ENCODE measurements around the gene PKM. TPM values are rescaled to one million over a fixed set of nuclear protein-coding genes. Genes with fewer than 3 reads are reported as not detected.

The PKM gene
- total RNA-seq, 1 experiment from 2014 or later: 1,026 TPM

GRCh38 chr15:72170691-72171090 lies 60.3 kb downstream of the PKM start:
- Histone ChIP-seq H2BK12ac (ENCODE audit: insufficient read length, low read depth, low read length) (no peak overlapping the region), H3K23me2 (ENCODE audit: insufficient read length, low read depth, low read length, poor library complexity, severe bottlenecking) (peaks cover 4% of the 10 kb centered on the region), H2AFZ (ENCODE audit: low read length) (no peak overlapping the region), H4K5ac (ENCODE audit: insufficient read length, low read depth, low read length) (no peak overlapping the region), H2BK20ac (ENCODE audit: low read depth, low read length, poor library complexity, severe bottlenecking) (no peak overlapping the region), H3K4me1 (ENCODE audit: insufficient read depth, low read length) (no peaks in the 10 kb centered on the region; the same call in 1 of the 2 replicates), H3K4me2 (ENCODE audit: insufficient read depth, insufficient read length, low read length) (no peak overlapping the region), H3T11ph (ENCODE audit: low read length) (no peak overlapping the region), H3K56ac (ENCODE audit: insufficient read length, low read depth, low read length) (no peak overlapping the region), H3K14ac (ENCODE audit: insufficient read depth, low read length) (no peak overlapping the region), H3K23ac (ENCODE audit: insufficient read length, low read depth, low read length) (no peak overlapping the region), H3K18ac (ENCODE audit: insufficient read length, low read depth, low read length) (no peak overlapping the region), H3K4ac (ENCODE audit: low read depth, low read length) (no peak overlapping the region), H4K20me1 (ENCODE audit: control insufficient read depth, insufficient read depth, insufficient read length) (no peaks in the 10 kb centered on the region), H2BK5ac (ENCODE audit: insufficient read length, low read length) (no peak overlapping the region), H2BK15ac (ENCODE audit: low read depth, low read length) (no peak overlapping the region), H2BK120ac (ENCODE audit: low read depth, low read length, poor library complexity, severe bottlenecking) (no peak overlapping the region), H3K27me3 (ENCODE audit: insufficient read depth, low read length) (no peaks in the 10 kb centered on the region), H4K8ac (replicated peaks; ENCODE audit: insufficient read length, low read depth, low read length) (no peak overlapping the region), H2AK5ac (ENCODE audit: insufficient read length, low read length) (no peak overlapping the region), H3K9ac (ENCODE audit: extremely low read depth, insufficient read length, low read length) (no peak overlapping the region), H3K27ac (ENCODE audit: insufficient read length, low read depth, low read length) (no peak overlapping the region), H4K91ac (ENCODE audit: insufficient read length, low read depth, low read length) (no peak overlapping the region), H3K9me3 (ENCODE audit: control insufficient read depth, low read depth, low read length) (no peaks in the 10 kb centered on the region), H3K79me1 (ENCODE audit: insufficient read depth, low read depth, low read length, poor library complexity, severe bottlenecking) (no peaks in the 10 kb centered on the region), H3K79me2 (ENCODE audit: insufficient read depth, low read length) (no peaks in the 10 kb centered on the region)
- peaks cover 10 to 17% of the 10 kb centered on the region in 2 experiments for H3K4me1 Mint-ChIP-seq
- no peak overlapping the region for H3K4me3 Mint-ChIP-seq
- WGBS (ENCODE audit: extremely low coverage, insufficient read length, low lambda C conversion rate): no CpG with 5 or more reads among the region's 7 CpGs
- TF ChIP-seq, protein P1, sequence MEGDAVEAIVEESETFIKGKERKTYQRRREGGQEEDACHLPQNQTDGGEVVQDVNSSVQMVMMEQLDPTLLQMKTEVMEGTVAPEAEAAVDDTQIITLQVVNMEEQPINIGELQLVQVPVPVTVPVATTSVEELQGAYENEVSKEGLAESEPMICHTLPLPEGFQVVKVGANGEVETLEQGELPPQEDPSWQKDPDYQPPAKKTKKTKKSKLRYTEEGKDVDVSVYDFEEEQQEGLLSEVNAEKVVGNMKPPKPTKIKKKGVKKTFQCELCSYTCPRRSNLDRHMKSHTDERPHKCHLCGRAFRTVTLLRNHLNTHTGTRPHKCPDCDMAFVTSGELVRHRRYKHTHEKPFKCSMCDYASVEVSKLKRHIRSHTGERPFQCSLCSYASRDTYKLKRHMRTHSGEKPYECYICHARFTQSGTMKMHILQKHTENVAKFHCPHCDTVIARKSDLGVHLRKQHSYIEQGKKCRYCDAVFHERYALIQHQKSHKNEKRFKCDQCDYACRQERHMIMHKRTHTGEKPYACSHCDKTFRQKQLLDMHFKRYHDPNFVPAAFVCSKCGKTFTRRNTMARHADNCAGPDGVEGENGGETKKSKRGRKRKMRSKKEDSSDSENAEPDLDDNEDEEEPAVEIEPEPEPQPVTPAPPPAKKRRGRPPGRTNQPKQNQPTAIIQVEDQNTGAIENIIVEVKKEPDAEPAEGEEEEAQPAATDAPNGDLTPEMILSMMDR (conservative IDR thresholded peaks at IDR 0.05): no peak
- H3K9me3 Mint-ChIP-seq: no peaks in the 10 kb centered on the region
- peaks cover 2% of the 10 kb centered on the region; the same call in 1 of the 2 replicates for H3K27me3 Mint-ChIP-seq (ENCODE audit: low read depth)
- H3K36me3 Mint-ChIP-seq (ENCODE audit: insufficient read depth in 1 of 3, low read depth in 3 of 3): no peaks in the 10 kb centered on the region
- H3K27ac Mint-ChIP-seq: peak overlapping the region in 1 of 3 experiments; percentile 27; a peak in 1 of 7 replicates
- no peak for DNase-seq
